HG03558 (cell line): Measurements from ENCODE around the gene CDK5.
A peak's percentile ranks its signal among the peaks of the same experiment; 100 is the strongest.

Experiments used
- ATAC-seq: cut with Tn5 transposase; IDR thresholded peaks from one replicate; pipeline ENCODE4 v1.9.1; 2021; ENCODE audit warnings: moderate number of reproducible peaks; ENCODE audit not compliant: unreplicated experiment; ENCODE audit errors: extremely low read depth

The CDK5 gene

GRCh38 chr7:151057506-151057988 lies at the start of gene CDK5:
CDK5 (minus strand) TSS chr7:151057897; CDS start chr7:151057848, 49 bp downstream.
- ATAC-seq, result peak; percentile 14

GRCh38 chr7:151104411-151105235 lies 46.9 kb upstream of the CDK5 start:
- ATAC-seq, result no peak

- no peak for ATAC-seq
Observed at GRCh38 chr7:151103973-151104372, 46.3 kb upstream of the CDK5 start.

- ATAC-seq, result no peak
Observed at GRCh38 chr7:151102991-151103390, 45.3 kb upstream of the CDK5 start.

- no peak for ATAC-seq
Observed at GRCh38 chr7:151101621-151102396, 44.1 kb upstream of the CDK5 start.

- no peak for ATAC-seq
Observed at GRCh38 chr7:151100921-151101320, 43.2 kb upstream of the CDK5 start.

GRCh38 chr7:151099486-151100211 lies 42.0 kb upstream of the CDK5 start:
- ATAC-seq, result no peak

GRCh38 chr7:151095828-151096475 lies 38.3 kb upstream of the CDK5 start:
- ATAC-seq, result no peak

GRCh38 chr7:151095123-151095797 lies 37.6 kb upstream of the CDK5 start:
- ATAC-seq, result no peak

- no peak for ATAC-seq
Observed at GRCh38 chr7:151094675-151095074, 37.0 kb upstream of the CDK5 start.

GRCh38 chr7:151093748-151094147 lies 36.1 kb upstream of the CDK5 start:
- ATAC-seq, result no peak

GRCh38 chr7:151091988-151092387 lies 34.3 kb upstream of the CDK5 start:
- ATAC-seq, result no peak

- no peak for ATAC-seq
Observed at GRCh38 chr7:151091431-151091830, 33.7 kb upstream of the CDK5 start.

- no peak for ATAC-seq
Observed at GRCh38 chr7:151091003-151091402, 33.3 kb upstream of the CDK5 start.

GRCh38 chr7:151089893-151090730 lies 32.4 kb upstream of the CDK5 start:
- ATAC-seq, result no peak

GRCh38 chr7:151088856-151089699 lies 31.4 kb upstream of the CDK5 start:
- ATAC-seq, result no peak

- ATAC-seq, result no peak
Observed at GRCh38 chr7:151088019-151088855, 30.5 kb upstream of the CDK5 start.
